Measurements from ENCODE around the gene STX16.

The STX16 gene, protein sequence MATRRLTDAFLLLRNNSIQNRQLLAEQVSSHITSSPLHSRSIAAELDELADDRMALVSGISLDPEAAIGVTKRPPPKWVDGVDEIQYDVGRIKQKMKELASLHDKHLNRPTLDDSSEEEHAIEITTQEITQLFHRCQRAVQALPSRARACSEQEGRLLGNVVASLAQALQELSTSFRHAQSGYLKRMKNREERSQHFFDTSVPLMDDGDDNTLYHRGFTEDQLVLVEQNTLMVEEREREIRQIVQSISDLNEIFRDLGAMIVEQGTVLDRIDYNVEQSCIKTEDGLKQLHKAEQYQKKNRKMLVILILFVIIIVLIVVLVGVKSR

GRCh38 chr20:58650776-58651558 is at the start of gene STX16:
TSS of gene STX16 (plus strand) at chr20:58651283. CDS start at chr20:58652007, 724 bp downstream.
- DNase-seq = peak; percentile 73

DNA sequence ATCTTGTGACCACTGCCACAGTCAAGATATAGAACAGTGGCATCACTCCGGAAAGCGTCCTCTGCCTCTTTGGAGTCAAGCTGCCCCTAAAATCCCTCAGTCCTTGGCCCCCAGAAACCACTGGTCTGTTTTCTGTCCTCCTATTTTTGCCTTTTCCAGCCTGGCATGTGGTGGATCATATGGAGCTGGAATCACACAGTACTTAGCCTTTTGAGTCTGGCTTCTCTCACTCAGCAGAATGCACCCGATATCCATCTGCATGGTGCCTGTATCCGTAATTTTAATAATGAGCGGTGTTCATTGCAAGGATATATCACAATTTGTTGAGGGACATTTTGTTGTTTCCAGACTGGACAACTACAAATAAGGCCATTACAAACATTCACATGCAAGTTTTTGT is 49.0 kb upstream of the STX16 start:
- DNase-seq = no peak

DNA sequence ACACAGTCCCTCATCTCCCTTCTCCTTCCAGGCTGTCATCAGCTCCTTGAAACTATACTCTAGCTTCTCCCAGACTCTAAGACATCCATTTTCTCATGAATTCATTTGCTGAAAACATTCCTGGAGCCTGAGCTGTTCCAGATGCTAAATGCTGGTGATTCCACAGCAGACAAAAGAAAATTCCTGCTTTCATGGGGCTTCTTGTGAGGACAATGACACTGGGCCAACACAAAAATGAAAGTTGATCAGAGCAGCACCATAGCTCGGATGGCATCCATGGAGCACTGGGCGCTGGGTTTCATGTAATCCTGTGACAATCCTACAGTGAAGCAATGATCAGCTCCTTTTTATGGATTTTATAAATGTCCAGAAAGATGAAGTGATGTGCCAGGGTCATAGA is 47.4 kb upstream of the STX16 start:
- DNase-seq = no peak

GRCh38 chr20:58604128-58604881 is 46.8 kb upstream of the STX16 start:
- DNase-seq = peak; percentile 51

DNA sequence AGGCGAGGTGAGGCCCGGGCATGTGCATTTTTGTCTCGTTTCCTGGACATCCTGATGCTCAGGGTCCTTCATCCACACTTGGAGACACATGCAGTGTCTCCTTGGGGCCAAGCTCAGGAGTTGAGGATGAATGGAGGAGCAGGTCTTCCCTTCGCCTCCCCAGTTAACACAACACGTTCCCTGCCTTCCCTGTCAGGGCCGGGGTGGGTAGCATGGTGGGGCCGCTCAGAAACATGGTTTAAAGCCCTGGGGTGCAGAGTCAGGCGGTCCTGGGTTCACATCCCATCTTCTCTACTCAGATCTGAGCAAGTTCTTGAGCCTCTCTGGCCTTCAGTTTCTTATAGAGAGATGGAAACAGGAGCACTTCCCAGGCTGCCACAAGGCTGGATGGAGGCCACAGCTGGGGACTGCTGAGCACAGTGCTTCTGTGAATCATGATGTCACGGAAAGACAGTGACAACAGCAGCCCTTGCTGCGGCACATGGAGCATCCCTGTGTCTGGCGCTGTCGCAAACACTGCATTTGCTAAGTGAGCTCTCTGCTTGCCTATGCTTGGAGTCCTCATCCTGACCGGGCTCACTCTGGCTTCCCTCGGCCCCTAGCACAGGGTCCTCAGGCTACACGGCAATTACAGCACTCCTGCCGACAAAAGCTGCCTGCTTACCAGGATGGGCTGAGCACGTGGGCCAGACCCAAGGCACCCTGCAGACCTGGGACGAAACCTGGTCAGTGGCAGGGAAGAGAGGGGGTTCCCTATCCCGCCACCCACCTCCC is 45.6 kb upstream of the STX16 start:
- DNase-seq = no peak

DNA sequence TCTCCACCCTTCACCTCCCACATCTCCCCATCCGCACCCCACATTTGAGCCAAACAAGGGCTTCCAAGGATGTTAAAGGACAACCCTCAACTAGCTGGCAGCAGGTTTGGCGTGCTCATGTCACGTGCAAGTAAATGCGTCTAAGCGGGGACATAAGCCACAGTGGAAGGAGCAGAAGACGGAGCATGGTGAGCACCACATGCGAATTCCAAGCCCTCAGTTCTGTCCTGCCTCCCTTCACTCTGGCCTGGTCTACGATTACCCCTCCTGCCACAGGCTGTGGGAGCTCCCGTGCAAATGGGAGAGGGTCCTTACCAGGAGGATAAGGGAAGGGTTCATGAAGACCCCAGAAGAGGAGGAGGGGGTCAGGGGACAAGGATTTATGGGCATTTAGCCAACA is 44.9 kb upstream of the STX16 start:
- DNase-seq = no peak

DNA sequence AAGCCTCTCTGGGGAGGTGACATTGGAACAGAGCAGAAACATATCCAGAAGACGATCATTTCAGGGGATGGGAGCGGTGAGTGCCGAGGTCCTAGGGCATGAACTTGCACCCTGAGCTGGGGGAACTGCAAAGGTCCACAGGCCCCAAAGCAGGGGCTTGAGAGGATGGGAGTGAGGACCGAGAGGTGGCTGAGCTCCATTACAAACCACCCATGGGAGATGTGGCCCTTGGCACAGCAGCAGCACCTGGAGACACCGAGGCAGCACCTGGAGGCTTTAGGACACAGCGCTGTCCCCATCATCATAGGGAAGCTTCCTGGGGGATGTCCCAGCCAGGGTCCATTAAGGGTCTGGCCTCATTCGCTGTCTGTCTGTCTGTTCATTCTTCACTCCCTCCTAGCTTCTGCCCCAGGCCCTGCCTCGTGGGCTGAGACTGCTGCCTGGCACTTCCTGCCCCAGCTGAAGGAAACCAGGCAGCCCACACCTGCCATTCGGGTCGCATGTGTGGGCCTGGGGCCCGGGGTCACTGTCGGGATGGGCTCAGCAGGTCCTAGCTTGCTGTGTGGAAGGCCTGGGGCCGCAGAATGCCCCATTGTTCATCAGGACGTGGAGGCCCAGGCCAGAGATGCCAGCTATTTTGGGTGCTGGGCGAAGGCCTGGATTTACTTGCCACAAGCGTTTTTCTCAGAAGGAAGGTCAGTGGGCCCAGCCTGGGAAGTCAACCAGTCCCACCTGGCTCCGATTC is 42.8 kb upstream of the STX16 start:
- DNase-seq = no peak

- no peak for DNase-seq
These were observed 42.1 kb upstream of the STX16 start for GRCh38 chr20:58609026-58609425.

GRCh38 chr20:58610071-58610800 is 40.8 kb upstream of the STX16 start:
- DNase-seq = no peak

GRCh38 chr20:58610811-58611210 is 40.3 kb upstream of the STX16 start:
- DNase-seq = no peak

- DNase-seq = no peak
These were observed 39.6 kb upstream of the STX16 start for GRCh38 chr20:58611236-58612030.

DNA sequence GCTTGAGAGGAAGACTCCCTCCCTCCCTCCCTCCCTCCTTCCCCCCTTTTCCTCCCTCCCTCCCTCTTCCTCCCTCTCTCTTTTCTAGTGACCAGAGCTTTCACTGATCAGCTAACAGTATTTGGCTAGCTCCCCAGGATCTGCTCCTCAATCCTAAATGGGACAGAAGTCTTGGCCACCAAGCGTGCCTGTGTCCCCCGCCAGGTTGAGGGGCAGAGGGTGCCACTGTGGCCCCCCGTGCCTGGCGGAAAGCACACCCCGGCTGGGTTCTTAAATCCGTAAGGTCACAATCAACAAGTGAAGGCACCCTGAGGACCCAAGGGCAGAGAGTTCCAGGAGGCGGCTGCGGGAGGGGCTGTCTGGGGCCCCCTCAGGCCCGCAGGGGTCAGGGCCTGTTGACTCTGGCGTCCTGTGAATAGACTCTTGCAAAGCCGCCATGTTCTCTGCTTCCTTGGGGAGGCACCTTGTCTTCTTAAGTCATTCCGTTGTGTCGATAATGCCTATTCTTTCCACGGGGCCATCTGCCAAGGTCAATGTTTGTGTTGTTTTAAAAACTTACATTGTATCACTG is 38.9 kb upstream of the STX16 start:
- no peak for DNase-seq

DNA sequence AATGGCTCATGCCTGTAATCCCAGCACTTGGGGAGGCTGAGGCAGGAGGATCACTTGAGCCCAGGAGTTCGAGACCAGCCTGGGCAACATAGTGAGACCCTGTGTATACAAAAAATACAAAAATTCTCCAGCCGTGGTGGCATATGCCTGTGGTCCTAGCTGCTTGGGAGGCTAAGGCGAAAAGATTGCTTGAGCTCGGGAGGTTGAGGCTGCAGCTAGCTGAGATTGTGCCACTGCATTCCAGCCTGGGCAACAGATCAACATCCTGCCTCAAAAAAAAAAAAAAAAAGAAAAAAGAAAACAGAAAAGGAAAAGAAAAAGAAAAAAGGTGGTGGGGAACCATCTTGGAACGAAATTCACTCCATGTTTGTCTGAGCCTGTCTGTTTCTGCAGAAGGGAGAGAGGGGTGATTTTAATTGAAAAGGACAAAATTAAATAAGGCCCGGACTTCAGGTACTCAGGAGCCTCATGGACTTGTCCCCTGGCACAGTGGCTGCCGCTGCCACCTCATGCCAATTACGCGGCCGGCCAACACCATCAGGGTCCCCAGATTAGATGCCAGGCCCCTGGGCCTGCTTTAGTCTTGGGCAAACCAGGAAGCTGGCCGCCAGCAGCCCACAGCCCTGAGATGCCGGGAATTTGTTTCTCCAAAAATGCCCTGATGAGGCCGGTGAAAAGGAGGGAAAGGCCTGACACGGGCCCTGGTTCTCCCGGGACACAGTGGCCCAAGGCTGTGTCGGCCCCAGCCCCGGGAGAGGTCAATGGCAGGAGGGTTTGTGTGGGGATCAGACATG is 37.8 kb upstream of the STX16 start:
- no peak for DNase-seq

GRCh38 chr20:58614366-58614765 is 36.7 kb upstream of the STX16 start:
- no peak for DNase-seq

GRCh38 chr20:58614984-58615760 is 35.9 kb upstream of the STX16 start:
- no peak for DNase-seq

- DNase-seq = no peak
These were observed 34.7 kb upstream of the STX16 start for GRCh38 chr20:58616411-58616810.

- DNase-seq = no peak
These were observed 33.9 kb upstream of the STX16 start for GRCh38 chr20:58617158-58617557.

DNA sequence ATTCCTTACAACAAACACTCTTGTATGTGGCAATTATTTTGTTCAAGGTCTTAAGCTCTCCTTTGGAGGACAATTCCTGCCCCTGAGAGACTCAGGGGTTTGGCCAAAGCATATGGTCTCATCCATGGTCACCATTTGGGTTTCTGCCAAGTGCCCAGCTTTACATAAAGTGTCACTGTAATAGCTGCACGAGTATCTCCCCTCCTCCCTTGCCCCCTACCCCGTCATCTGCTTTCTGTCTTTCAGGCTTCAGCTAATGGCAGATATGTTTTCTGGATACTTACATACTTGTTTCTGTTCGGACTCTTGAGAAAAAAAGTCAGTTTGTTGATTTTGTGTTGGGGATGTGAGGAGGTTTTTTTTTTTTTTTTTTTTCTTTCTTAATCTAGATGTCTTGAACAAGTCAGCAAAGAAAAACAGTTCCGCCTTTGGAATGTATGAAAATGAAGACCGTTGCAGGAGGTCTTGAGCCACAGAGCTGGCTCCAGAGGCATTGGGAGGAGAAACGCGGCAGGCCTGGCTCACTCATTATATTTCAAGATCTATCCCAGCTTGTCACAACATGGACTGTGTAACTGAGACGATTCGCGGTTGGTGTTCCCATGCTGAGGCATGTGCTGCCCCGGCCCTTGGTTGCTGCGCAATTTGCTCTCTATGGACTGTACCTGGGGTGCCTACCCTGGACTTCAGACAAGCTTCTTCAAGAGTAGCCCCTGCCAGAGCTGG is 32.6 kb upstream of the STX16 start:
- DNase-seq = no peak
